HG03342 (cell line): ENCODE results near the gene TAF6L.
A peak's percentile ranks its signal among the peaks of the same experiment; 100 is the strongest.
"Not testable (repeated sequence)": the region's sequence is repeated elsewhere in the genome, so short reads cannot be mapped to it uniquely, and the experiment has no call there.

Experiments
- ATAC-seq: cut with Tn5 transposase; IDR thresholded peaks from one replicate; pipeline ENCODE4 v1.9.1; 2021; ENCODE audit warnings: mild to moderate bottlenecking, moderate library complexity; ENCODE audit not compliant: unreplicated experiment

TAF6L gene

DNA sequence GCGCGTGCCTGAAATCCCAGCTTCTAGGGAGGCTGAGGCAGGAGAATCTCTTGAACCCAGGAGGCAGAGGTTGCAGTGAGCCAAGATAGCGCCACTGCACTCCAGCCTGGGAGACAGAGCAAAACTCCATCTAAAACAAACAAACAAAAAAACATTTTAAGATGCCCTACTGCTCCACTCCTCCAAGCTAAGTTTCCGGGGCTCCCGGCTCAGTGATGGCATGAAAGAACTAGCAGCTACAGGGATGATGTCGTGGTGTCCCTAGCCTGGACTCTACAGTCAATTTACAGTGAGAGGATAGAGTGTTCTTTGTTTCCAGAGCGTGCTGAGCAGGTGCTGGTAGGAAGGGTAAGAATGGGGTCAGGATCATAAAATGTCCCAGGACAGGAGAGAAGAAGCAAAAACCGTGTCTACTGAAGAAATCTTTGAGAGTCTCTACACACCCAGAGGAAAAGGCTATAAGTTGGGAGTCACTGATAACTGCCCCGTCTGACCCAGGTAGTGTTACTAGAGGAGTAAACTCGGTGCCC, 16.0 kb upstream of the TAF6L start:
- no peak for ATAC-seq

DNA sequence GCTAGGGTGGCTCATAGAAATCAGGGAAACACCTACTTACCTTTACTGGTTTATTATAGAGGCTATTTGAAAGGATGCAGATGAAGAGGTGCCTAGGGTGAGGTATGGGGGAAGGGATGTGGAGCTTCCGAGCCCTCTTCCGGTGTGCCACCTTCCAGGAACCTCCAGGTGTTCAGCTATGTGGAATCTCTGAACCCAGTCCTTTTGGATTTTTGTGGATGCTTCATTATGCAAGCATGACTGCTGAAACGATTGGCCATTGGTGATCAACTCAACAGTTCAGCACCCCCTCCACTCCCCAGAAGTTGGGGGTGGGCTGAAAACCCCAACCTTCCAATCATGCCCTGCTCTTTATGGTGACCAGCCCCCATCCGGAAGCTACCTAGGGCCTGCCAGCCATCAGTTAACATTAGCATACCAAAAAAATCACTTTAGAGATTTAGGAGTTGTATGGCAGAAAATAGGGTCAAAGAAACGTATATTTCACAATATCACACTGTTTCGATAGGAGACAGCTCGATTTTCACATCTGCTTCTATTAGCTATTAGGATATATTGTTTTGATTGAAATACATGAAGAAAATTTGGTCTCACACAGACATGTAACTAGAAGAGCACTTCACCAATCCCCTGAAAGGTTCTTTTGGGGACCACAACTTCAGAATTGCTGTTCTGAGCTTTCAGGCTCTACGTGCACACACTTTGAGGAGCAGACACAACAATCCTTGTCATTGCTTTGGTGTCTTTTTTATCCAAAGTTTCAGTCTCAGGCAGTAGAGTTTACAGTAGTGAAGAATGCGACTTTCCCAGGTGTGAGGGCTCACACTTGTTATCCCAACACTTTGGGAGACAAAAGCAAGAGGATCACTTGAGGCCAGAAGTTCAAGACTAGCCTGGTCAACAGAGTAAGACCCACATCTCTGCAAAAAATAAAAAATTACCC, 13.1 kb upstream of the TAF6L start:
- ATAC-seq: no peak

DNA sequence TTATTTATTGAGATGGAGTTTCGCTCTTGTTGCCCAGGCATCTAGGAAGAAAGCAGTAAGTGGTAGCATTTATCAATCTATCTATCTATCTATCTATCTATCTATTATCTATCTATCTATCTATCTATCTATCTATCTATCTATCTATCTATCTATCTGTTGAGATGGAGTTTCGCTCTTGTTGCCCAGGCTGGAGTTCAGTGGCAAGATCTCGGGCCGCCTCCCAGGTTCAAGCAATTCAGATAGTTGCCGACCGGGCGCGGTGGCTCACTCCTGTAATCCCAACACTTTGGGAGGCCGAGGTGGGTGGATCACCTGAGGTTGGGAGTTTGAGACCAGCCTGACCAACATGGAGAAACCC, 10.3 kb upstream of the TAF6L start:
- not testable (repeated sequence) for ATAC-seq

- ATAC-seq: no peak
These were observed 435 bp upstream of the TAF6L start for GRCh38 chr11:62770778-62771143.

- ATAC-seq: no peak
These were observed 3.2 kb downstream of the TAF6L start for GRCh38 chr11:62774407-62774806.

DNA sequence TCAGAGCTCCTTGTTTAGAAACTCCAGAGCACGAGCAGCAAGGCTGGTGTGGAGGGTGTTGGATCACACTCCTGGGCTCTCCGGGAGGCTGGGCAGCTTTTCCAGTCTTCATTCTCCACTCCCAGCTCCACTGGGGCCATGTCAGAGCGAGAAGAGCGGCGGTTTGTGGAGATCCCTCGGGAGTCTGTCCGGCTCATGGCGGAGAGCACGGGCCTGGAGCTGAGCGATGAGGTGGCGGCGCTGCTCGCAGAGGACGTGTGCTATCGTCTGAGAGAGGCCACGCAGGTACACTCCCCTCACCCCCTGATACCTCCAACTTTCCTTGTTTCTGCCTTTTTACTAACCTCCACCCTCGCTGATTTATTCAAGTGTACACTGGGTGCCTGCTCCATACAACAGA, 4.5 kb downstream of the TAF6L start:
- no peak for ATAC-seq

DNA sequence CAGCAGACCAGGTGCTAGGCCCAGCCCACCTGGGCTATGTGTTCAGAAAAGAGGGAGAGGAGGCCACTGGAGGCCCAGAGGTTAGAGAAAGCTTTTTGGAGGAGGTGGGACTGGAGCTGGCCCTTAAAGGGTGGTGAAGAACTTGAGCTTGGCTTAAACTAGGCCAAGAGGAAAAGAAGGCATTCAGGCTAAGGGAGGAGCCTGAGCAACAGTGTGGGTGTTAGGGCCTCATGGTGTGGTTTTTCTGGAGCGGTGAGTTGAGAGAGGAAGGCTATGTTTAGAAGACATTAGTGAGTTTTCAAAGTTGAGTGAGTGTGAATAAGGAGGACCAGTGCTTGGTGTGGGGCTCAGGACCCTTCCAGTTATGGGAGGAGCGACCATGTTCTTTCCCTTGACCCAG, 6.2 kb downstream of the TAF6L start:
- ATAC-seq: no peak

DNA sequence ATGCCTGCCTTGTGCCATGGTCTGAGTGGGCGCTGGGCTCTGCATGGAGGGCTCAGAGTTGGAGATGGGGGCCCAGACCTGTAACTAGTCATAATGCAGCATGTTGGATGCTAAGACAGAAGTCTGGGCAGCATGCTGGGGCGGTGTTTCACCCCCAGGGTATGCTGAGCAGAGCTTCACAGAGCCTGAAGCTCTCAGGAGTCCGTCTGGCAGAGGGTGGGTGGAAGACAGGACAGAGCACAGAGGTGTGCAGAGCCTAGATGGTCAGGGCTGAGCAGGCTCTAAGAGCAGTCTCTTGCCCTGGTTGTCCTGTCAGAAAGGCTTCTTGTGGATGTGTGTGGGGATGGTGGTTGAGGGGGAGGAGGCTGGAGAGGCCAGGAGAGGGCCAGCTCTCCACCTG, 7.2 kb downstream of the TAF6L start:
- no peak for ATAC-seq

DNA sequence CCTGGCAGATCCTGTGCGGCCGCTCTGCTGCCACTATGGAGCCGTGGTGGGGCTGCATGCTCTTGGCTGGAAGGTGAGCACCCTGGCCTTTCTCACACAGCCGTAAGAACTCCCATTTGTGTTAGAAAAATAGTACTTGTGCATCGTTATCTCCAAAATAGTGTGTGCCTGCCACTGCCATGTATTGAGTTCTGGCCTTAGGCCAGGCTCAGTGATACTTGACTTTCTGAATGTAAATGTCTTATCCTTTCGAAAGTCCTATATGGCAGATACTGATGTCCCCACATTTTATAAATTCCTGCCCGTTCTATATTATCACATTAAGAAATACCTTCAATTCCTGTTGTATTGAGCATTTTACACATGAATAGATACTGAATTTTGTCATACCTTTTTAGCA, 11.6 kb downstream of the TAF6L start:
- ATAC-seq: no peak

GRCh38 chr11:62786318-62787004, 15.3 kb downstream of the TAF6L start:
- ATAC-seq: peak; percentile 57

DNA sequence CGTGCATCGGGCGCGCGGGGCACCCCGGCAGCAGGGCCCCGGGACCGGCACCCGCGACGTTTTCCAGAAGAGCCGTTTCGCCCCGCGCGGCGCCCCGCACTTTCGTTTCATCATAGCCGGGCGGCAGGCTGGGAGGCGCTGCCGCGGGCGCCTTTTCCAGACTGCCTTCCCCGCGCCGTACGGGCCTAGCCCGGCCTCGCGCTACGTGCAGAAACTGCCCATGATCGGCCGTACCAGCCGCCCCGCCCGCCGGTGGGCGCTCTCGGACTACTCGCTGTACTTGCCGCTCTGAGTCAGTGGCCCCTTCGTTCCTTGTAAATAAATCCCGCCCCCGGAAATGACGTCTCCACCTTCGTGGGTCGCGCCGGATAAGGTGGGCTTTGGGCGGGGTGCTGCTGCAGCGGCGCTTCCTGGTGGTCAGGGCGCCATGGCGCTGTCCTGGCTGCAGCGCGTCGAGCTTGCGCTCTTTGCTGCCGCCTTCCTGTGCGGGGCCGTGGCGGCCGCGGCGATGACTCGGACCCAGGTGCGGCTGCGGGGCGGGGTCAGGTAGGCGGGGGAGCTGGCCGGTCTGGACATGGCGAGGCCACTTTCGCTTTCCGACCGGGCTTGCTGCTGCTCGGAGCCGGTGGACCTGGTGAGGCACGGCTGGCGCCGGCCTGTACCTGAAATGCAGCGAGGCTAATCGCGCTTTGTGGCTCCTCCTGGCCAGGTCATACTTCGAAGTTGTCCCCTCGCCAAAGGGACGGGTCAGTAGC, 16.0 kb downstream of the TAF6L start, which contains the start of gene TMEM179B:
TMEM179B (plus strand) TSS at position 398 of the 755 bp plus-strand sequence; CDS start at position 428, 30 bp downstream.
- ATAC-seq: peak; percentile 69

- ATAC-seq: no peak
These were observed 17.8 kb downstream of the TAF6L start for GRCh38 chr11:62788991-62789390.

- no peak for ATAC-seq
These were observed 18.4 kb downstream of the TAF6L start for GRCh38 chr11:62789576-62789975.

- peak; percentile 60 for ATAC-seq
These were observed 20.5 kb downstream of the TAF6L start, which contains the start of gene TMEM223 for GRCh38 chr11:62791501-62792201. TSS of gene TMEM223 (minus strand) at chr11:62792006. CDS start at chr11:62791994, 12 bp downstream.

DNA sequence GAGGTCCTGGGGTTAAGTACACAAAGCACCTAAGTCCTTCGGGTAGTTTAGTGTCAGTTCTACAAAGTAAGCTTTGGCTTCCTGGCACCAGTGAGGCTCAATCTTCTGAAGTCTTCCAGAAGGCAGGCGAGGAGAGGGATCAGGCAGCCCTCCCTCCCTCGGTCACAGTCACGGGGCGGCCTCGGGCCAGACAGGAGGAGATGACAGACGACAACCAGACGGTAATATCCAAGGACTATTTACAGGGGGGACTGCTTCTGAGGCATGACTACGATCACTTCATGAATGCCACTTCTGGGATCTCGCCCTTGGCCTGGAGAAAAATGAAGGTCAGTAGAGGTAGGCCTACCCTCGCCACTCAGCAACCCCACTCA, 21.0 kb downstream of the TAF6L start:
- ATAC-seq: peak; percentile 5

- no peak for ATAC-seq
These were observed 23.1 kb downstream of the TAF6L start for GRCh38 chr11:62794201-62794775.

DNA sequence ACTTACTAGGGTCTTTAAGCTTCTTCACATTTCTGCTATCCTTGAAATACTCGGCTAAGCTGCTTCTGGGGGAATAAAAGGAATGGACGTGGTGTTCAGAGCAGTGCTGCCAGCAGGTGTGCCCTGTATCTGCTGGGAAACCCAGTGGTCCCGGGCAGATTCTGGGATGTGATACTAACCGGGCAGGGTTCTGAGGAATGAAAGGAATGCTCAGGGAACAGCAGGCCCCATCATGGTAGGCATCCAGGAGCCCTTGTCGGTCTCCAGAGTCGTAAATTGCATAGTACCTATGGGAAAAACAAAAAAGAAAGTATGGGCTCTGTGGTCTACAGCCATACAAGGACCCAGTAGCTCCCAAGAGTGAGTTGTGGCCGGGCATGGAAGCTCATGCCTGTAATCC, 25.1 kb downstream of the TAF6L start:
- no peak for ATAC-seq

DNA sequence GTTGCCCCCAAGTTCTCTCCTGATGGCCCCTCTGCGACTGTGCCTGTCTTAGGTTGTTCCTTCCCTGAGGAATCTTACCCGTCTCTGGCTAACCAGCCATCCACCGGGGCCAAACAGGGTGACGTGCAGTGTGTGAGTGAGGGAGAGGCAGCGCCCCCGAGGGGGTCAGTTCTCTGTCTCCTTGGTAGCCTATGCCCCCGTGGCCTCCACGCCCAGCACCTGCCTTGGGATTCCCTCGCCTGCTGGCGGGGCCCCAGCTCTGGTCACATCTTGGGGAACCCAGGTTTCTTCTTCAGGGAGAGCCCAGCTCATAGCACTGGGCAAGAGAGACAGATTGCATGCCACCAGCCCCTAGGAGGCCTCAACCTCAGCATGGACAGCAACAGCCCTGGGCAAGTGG, 28.3 kb downstream of the TAF6L start:
- no peak for ATAC-seq

DNA sequence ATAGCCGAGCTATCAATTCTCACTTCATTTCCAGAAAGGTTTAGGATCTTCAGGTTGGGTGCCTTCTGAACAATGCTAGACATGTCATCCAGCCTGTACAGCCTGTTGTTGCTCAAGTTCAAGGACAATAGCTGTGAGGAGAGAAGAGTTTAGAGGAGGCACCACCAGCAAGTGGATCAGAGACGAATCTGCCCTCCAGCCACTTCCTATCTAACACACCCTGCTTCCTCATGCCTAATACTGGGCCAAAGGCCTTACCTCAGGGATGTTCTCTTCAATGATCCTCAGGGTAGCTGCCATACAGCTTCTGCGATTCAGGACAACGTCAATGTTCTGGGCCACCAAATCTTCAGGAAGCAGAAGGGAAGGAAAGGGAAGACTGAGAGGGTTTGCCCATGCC, 29.9 kb downstream of the TAF6L start:
- ATAC-seq: no peak
